MM.1S (cell line): ENCODE measurements around the gene C2CD4B.

Experiments
- EZH2 ChIP-seq: fragments of 300-600 bp; sonication (generic); optimal IDR thresholded peaks from 2 replicates; pipeline ENCODE3; 2017; ENCODE audit warnings: low read depth, mild to moderate bottlenecking, antibody characterized with exemption, low read length, mixed read lengths
- EZH2phosphoT487 ChIP-seq: fragments of 300-600 bp; sonication (generic); IDR thresholded peaks from 2 replicates; pipeline ENCODE4 v1.6.1; 2018; ENCODE audit warnings: antibody characterized with exemption, low read length
- TF ChIP-seq, protein P1 (sequence below): fragments of 300-600 bp; sonication (generic); IDR thresholded peaks from 2 replicates; pipeline ENCODE4 v1.5.1; 2016; ENCODE audit warnings: antibody characterized with exemption, low read length, mixed read lengths

DNA sequence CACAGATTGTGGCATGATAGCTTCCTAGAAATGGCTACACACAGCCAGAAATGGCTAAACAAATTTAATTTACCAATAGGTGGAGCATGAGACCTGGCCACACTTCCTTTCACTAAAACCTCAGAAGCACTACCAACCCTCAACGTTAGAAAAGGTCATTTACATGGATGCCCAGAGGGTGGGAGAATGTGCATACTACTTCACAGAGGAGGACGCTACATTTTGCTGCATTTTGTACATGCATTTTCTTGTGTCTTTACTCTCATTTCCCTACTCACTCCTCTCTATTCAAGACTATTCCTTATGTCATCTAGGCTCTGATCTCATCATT is 40.1 kb downstream of the C2CD4B start:
- TF ChIP-seq EZH2, result no peak
- TF ChIP-seq, protein P1, sequence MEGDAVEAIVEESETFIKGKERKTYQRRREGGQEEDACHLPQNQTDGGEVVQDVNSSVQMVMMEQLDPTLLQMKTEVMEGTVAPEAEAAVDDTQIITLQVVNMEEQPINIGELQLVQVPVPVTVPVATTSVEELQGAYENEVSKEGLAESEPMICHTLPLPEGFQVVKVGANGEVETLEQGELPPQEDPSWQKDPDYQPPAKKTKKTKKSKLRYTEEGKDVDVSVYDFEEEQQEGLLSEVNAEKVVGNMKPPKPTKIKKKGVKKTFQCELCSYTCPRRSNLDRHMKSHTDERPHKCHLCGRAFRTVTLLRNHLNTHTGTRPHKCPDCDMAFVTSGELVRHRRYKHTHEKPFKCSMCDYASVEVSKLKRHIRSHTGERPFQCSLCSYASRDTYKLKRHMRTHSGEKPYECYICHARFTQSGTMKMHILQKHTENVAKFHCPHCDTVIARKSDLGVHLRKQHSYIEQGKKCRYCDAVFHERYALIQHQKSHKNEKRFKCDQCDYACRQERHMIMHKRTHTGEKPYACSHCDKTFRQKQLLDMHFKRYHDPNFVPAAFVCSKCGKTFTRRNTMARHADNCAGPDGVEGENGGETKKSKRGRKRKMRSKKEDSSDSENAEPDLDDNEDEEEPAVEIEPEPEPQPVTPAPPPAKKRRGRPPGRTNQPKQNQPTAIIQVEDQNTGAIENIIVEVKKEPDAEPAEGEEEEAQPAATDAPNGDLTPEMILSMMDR, result peak; percentile 37
- no peak for TF ChIP-seq EZH2phosphoT487
